ENCODE data around the gene RHBDL1. TPM values are rescaled to one million over a fixed set of nuclear protein-coding genes. Genes with fewer than 3 reads are reported as not detected.

The RHBDL1 gene
- total and polyA plus RNA-seq, 9 of the 15 experiments (the other 6 are each of a cell fraction or from before 2014, with no cell fraction given): 0.03 to 5.6 (median 1.3) TPM; not detected in 1

DNA sequence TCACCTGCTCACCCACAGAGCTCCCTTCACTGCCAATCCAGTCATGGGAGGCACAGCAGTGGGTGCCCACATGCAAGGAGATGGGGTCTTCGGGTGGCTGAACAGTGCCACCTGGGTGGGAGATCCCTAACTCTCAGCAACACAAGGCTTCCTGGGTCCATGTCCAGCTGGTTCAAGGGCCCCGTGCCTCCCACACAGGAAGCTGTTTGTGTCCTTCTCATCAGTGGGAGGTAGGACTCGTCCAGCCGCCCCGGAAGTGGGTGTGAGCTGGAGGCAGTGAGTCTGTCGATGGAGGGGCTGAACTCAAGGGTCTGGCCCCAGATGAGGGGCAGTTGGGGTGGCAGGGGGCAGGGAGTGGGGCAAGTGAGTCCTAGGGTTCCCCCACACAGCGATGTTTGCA, 28.6 kb downstream of the RHBDL1 start (continued):
- TF ChIP-seq ZNF511 (CRISPR knock-in tag; IDR thresholded peaks at IDR 0.05) (no peak), TARDBP (IDR thresholded peaks at IDR 0.05) (no peak)

- BruUV-seq (replicated peaks): no TSS peak
- no peak overlapping the region for H3K27ac ChIP-seq (ENCODE audit: extremely low read depth, low read depth, low read length)
- POLR2A ChIA-PET: interaction anchor here (1.1 to 1.4 kb wide), 2 partner anchors 16 to 36 kb away, joined by 3 to 5 read pairs; partner anchors contain the start of genes ANTKMT and CIAO3
- peaks cover 0 to 65% of the 10 kb centered on the region in 2 experiments; a peak in 3 of 5 replicates for H3K4me1 ChIP-seq (replicated peaks in 1 of 2; ENCODE audit: control insufficient read depth in 2 of 2, insufficient read depth in 2 of 2, low read length in 2 of 2)
- peaks cover 6% of the 10 kb centered on the region for H3K9me1 ChIP-seq (ENCODE audit: control insufficient read depth, insufficient read depth, low read length)
- intact Hi-C loops (cut with micrococcal nuclease) (no loop called here), in situ Hi-C loops (cut with MboI) (no loop called here)
- peaks cover 8 to 59% of the 10 kb centered on the region in 2 experiments; a peak in 4 of 5 replicates for H3K27me3 ChIP-seq (ENCODE audit: control insufficient read depth in 2 of 2, insufficient read depth in 2 of 2, low read length in 2 of 2)
- TF ChIP-seq EHMT2 (IDR thresholded peaks at IDR 0.05) (peak; percentile 73; the same call in 1 of the 2 replicates), NFATC3 (IDR thresholded peaks at IDR 0.05) (no peak), REST (IDR thresholded peaks at IDR 0.05; ENCODE audit: borderline replicate concordance) (peak; percentile 81), REST (CRISPR knock-in tag; IDR thresholded peaks at IDR 0.05; ENCODE audit: low read depth) (0 out of 2 replicates have a peak, but pooled peaks have one; percentile 56), MIER1 (IDR thresholded peaks at IDR 0.05; ENCODE audit: low read depth) (0 out of 2 replicates have a peak, but pooled peaks have one; percentile 29), FIP1L1 (IDR thresholded peaks at IDR 0.05; ENCODE audit: low read depth, low read length, poor library complexity, severe bottlenecking) (peak; percentile 34), FOSL1 (tag; conservative IDR thresholded peaks at IDR 0.05) (no peak)
- no peak overlapping the region for H3K4me3 ChIP-seq
- H3K9ac ChIP-seq (ENCODE audit: insufficient read depth in 1 of 2, low read depth in 2 of 2, low read length in 2 of 2): 0 out of 4 replicates have a peak overlapping the region, but pooled peaks of 1 of the 2 experiments have one; percentile 26
- no peaks in the 10 kb centered on the region for H3K36me3 ChIP-seq (ENCODE audit: control insufficient read depth, insufficient read depth, low read length)
- H3K79me2 ChIP-seq (ENCODE audit: control insufficient read depth, insufficient read depth, low read length): no peaks in the 10 kb centered on the region
- 38% methylated on average over 37 of the region's 50 CpGs for WGBS (ENCODE audit: insufficient coverage, low coverage, missing lambda C conversion rate)
- DNase-seq (ENCODE audit: extremely low read depth in 1 of 4, low spot score in 3 of 4): no peak
- peaks cover 41% of the 10 kb centered on the region for H4K20me1 ChIP-seq (replicated peaks; ENCODE audit: control insufficient read depth, insufficient read depth, low read length)
- no peak for FAIRE-seq
- H3K9me3 ChIP-seq (replicated peaks; ENCODE audit: control insufficient read depth, insufficient read depth, low read depth, low read length): no peaks in the 10 kb centered on the region
- CTCF ChIA-PET (ENCODE audit: low intra/inter-chr PET ratio): no interaction called here
- no peak overlapping the region for H3K4me2 ChIP-seq (ENCODE audit: insufficient read depth, low read length)
- peak; percentile 23; the same call in 2 of the 3 replicates for ATAC-seq
- H2AFZ ChIP-seq (ENCODE audit: low read depth, low read length): no peak overlapping the region
Measured at GRCh38 chr16:704552-705380, 29.3 kb downstream of the RHBDL1 start.

All from K562 (cell line).